ENCODE measurements around the gene GPR153.

DNA sequence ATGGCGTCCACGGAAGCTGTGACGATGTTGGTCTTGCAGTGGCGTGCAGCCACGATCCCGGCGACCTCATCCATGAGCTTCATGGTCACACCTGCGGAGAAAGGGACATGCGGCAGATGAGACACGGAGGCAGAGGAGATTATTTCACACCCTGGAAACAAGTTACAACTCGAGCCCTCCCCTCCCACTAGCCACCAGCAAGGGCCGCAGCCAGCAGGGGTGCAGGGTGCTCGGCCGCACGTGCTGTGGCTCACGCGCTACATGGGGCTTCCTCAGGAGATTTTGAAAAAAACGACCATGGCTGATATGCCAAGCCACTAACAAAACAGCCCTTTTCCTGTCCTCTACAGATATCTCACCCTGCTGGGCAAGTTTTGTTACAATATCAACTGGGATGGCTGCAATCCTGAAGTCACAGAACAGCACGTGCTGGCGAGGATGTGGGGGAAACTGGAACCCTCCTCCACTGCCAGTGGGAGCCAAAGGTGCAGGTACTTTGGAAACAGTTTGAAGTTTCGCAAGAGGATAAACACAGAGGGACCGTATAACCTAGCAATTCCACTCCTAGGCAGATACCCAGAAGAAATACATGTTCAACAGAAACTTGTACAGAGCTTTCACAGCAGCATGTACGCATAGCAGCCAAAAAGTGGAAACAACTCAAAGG lies 34.1 kb upstream of the GPR153 start:
- TF ChIP-seq CTCF (conservative IDR thresholded peaks at IDR 0.05 in 1 of 2, IDR thresholded peaks at IDR 0.05 in 1 of 2; ENCODE audit: extremely low read depth in 1 of 2, insufficient read depth in 1 of 2, low read depth in 1 of 2, low read length in 2 of 2) = no peak
- no peak for TF ChIP-seq EZH2 (IDR thresholded peaks at IDR 0.05; ENCODE audit: borderline replicate concordance, low read length)

Data from mammary epithelial cell (primary cell).